Stimulated activated CD8-positive, alpha-beta memory T cell treated with anti-CD3 and anti-CD28 coated beads, Interleukin-15, amount 100 ng/mL, for 24 hours (primary cell): ENCODE data around the gene TRAF2.
"Not testable (repeated sequence)": the region's sequence is repeated elsewhere in the genome, so short reads cannot be mapped to it uniquely, and the experiment has no call there.

Source experiments
- DNase-seq: peaks from one replicate; pipeline ENCODE4 v3.0.0-alpha.2; 2020; ENCODE audit warnings: low read depth

The TRAF2 gene

GRCh38 chr9:136857581-136858412 is 28.5 kb upstream of the TRAF2 start:
- no peak for DNase-seq

- no peak for DNase-seq
Measured at GRCh38 chr9:136858452-136858843, 27.9 kb upstream of the TRAF2 start.

DNA sequence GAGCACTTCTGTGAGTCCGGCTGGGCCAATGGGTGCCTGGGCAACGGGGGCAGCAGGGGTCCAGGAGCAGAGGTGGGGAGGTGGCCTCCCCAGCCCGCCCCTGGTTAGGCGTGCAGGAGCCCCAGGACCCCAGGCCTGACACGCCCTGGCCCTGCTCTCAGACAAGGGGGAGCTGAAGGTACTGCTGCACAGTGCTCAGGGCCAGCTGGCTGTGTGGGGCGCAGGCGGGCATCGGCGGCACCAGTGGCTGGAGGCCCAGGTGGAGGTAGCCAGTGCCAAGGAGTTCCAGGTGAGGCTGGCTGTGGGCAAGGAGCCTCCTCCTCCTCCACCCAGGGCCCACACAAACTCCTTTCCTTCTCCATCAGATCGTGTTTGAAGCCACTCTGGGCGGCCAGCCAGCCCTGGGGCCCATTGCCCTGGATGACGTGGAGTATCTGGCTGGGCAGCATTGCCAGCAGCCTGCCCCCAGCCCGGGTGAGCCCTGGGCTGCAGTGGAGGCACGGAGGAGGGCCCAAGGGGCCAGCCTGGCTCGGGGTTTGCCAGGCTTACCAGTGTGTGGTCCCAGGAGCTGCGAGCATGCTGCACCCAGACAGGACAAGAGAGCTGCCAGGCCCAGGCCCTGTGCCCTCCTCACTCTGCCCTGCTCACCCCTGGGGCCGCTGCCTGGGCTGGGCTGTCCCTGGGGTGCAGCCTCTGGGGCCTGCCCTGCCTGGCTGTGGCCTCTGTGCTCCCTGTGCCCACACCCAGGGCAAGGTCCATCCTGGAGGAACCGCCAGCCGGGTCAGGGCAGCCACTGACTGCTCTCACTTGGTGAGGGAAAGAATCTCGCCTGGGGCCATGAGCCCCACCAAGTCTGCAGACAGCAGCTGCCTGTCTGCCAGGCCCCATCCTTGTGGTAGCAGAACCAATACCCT is 27.2 kb upstream of the TRAF2 start:
- DNase-seq = no peak

- no peak for DNase-seq
Measured at GRCh38 chr9:136860529-136860928, 25.8 kb upstream of the TRAF2 start.

DNA sequence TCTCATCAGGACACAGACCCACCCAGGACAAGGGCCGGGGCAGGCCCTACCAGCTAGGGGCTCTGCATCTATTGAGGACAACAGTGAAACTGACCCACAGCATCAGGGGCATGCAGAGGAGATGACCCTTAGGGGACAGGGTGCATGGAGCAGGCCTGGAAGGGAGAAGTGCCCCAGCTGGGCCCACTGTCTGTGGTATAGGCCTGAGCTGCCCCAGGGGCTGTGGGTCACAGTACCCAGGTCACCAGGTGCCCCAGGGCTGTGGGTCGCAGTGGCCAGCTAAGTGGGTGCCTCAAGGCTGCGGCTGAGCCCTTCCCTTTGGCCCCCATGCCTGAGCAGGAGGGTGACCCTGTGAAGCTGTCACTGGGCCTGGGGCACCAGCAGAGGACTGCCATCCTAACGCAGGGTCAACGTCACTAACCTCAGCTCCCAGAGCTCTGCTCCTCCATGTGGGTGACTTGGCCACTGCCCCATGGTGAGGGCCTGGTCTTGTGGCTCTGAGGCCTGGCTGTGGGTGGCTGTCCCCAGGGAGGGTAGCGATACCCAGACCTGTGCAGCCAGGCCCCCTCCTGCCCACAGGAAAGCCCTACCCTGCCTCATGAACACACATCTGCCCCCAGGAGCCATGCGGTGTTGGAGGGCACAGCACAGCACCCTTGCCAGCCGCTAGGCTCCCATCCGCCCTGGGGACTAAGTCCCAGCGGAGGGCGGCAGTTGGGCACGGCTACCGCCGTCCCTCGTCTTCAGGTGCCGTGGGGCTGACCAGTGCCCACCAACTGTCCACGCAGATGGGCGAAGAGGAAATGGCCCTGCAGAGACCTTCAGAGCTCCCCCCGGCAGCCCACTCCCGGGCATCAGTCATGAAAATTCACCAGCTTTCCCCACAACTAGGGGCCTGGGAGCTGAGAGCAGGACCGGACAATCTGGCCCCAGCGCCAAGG is 25.1 kb upstream of the TRAF2 start:
- no peak for DNase-seq

- no peak for DNase-seq
Measured at GRCh38 chr9:136861874-136862457, 24.4 kb upstream of the TRAF2 start.

DNA sequence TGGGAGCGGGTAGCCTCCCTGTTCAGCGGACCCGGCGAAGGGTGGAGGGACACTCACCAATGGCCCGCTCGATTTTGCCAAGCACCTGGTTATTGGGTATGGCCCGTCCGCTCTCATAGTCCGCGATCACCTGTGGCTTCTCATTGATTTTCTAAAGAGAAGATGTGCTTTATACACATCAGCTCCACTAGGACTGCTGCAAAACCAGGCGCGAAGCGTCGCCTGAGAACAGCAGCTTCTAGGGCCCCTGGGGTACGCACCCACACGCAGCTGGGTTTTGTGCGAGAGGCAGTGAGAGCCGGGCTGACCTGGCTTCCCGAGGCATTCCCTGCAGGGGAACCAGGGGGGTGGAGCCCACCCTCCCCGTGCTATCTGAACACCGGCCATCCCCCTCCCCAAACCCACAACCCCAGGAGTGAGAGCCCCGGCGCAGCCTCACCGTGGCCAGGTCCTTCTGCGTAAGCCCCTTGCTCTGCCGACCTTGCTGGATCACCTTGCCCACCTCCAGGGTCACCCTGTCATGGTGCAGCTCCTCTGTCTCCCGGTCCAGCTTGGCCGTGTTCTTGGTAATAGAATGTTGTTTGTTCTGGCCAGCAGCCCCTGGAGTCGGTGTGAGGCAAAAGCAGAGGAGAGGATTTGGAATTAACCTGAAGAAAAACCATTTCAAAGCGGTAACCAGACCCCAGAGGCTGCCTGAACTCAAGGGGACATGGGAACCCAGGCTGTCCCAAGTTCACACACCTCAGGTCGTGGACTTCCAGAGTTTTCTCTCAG is 23.3 kb upstream of the TRAF2 start:
- no peak for DNase-seq

- no peak for DNase-seq
Measured at GRCh38 chr9:136863623-136864273, 22.6 kb upstream of the TRAF2 start.

- no peak for DNase-seq
Measured at GRCh38 chr9:136865041-136865767, 21.1 kb upstream of the TRAF2 start.

GRCh38 chr9:136865768-136866103 is 20.6 kb upstream of the TRAF2 start:
- no peak for DNase-seq

- DNase-seq = not testable (repeated sequence)
Measured at GRCh38 chr9:136866898-136867421, 19.4 kb upstream of the TRAF2 start.

DNA sequence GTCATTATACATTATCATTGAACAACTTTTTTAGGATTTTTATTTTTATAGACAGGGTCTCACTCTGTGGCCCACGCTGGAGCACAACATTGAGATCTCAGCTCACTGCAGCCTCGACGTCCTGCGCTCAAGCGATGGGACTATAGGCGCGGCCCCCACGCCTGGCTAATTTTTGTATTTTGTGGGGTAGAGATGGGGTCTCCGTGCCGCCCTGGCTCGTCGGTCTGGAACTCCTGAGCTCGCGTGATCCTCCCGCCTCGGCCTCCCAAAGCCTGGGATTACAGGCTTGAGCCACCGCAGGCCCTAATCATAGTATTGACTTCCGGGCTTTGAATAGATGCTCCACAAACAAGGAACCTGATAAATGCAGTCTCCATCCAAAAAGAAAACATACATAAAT is 18.8 kb upstream of the TRAF2 start:
- DNase-seq = no peak

DNA sequence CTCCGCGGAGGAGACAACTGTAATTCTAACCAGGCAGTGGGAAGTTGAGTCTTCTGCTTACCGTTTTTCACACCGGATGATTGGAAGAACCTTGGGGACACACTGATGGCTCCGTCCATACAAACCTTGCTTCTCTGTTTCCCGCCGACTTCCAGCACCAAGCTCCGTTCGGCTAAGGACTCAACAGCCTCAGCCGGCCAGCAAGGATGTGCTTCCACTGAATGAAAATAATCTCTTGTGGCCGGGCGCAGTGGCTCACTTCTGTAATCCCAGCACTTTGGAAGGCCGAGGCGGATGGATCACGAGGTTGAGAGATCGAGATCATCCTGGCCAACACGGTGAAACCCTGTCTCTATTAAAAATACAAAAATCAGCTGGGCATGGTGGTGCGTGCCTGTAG is 18.4 kb upstream of the TRAF2 start:
- no peak for DNase-seq

DNA sequence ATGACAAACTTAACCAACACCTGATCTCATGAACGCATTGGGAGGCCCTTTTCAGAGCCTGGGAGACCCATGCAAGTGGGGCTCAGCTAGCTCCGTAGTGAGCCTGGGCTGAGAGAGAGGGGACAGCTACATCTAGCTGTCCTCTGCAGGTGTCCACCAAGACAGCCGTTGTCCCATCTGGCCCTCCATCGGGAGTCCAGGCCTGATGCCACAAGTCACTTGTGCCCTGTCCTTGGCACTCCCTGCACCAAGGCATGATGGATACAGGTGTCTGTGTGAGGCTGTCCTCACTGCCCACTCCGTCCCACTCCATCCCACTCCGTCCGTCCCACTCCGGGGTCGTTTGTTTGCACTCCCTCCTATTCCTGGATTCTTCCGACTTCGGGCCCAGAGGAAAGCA is 17.7 kb upstream of the TRAF2 start:
- no peak for DNase-seq

- DNase-seq = not testable (repeated sequence)
Measured at GRCh38 chr9:136869611-136870010, 16.7 kb upstream of the TRAF2 start.

- no peak for DNase-seq
Measured at GRCh38 chr9:136875155-136875554, 11.2 kb upstream of the TRAF2 start.

DNA sequence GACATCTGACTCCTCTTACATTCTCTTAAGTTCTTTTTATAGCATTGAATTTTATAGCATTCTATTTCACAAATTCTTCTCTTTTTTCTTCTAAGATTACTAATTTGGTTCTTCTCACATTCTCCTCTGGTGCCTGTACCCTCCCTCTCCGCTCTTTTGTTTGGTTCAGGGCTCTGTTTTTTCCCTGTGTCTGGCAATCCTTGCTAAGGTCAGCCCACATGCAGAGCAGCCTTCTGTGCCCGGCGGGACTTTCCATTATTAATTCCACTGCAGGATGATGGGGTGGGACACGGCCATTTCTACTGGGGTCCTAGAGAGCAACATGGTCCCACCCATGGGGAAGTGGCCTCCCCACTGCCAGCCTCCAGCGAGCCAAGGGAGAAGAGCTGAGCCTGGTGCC is 9.8 kb upstream of the TRAF2 start:
- no peak for DNase-seq

DNA sequence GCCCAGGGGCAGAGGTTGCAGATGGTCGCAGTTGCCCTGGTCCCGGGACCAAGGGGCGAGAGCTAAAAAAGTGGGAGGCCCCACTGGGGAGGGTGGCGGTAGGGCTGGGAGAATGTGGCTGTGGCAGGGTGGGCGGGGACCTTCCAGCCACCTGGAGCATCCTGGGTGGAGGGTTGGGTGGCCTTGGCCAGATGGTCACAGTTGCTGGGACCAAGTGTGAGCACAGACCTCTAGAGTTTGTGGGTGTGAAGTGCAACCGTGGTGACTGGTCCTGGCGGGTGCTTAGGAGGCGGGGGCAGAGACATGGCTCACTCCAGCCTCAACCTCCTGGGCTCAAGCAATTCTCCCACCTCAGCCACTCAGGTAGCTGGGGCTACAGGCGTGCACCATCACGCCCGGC is 5.7 kb upstream of the TRAF2 start:
- DNase-seq = no peak

GRCh38 chr9:136881691-136882108 is 4.6 kb upstream of the TRAF2 start:
- DNase-seq = peak; percentile 31
